Uterus (tissue), 2 donors: ENCODE data around the gene TAGLN3.

Experiments used
- CTCF ChIP-seq, 4 experiments: fragments of 200-600 bp in 2 of 4; fragments of 450-650 bp in 2 of 4; sonication (generic) in 2 of 4; IDR thresholded peaks; one replicate each; pipeline ENCODE4 v1.5.1; 2016 to 2019; ENCODE audit warnings: antibody characterized with exemption in 4 of 4, mild to moderate bottlenecking in 2 of 4, moderate library complexity in 1 of 4
- POLR2A ChIP-seq, 2 donors: fragments of 450-650 bp; IDR thresholded peaks; one replicate each; pipeline ENCODE4 v1.6.1; 2016; ENCODE audit warnings: antibody characterized with exemption in 2 of 2, mild to moderate bottlenecking in 1 of 2, moderate library complexity in 1 of 2

DNA sequence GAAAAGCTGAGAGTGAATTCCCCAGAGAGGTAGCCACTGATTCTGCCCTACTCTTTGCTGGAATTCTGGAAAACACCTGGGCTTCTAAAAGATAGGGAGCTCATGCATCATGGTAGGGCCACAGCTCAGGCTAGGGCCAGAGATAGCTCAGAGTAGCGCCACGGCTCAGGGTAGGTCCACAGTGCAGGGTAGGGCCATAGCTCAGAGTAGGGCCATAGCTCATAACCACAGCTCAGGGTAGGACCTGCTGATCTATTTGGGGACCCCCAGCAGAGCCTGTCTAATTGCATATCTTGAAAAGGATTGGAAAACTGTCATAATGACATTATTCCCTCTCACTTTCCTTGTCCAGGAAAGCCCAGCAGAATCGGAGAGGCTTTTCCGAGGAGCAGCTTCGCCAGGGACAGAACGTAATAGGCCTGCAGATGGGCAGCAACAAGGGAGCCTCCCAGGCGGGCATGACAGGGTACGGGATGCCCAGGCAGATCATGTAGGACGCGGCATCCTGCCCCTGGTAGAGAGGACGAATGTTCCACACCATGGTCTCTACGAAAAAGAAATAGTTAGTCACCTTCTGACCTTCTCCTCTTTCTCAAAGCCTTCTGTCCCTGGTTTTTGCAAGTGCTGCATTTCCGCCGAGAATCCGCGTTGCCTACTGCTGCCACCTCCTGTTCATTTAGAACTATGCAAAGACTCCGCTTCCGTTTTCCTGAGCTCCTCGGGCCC is 14.5 kb downstream of the TAGLN3 start:
- peak; percentile 56 to 74 (median 60) for TF ChIP-seq CTCF (IDR thresholded peaks at IDR 0.05)
- no peak for TF ChIP-seq POLR2A (IDR thresholded peaks at IDR 0.05)
